ENCODE data around the gene F2RL1.
A peak's percentile ranks its signal among the peaks of the same experiment; 100 is the strongest.

F2RL1 gene

GRCh38 chr5:76789991-76790581, 28.7 kb upstream of the F2RL1 start:
- DNase-seq (ENCODE audit: low spot score) = no peak
- Histone ChIP-seq H2BK5ac (ENCODE audit: low read length) (no peak overlapping the region), H4K91ac (ENCODE audit: low read depth, low read length, poor library complexity) (no peak overlapping the region), H2BK12ac (ENCODE audit: low read length) (no peak overlapping the region), H3K27ac (replicated peaks; ENCODE audit: low read length) (no peak overlapping the region), H3K4me3 (ENCODE audit: low read length in 2 of 2) (no peak overlapping the region), H3K27me3 (ENCODE audit: control insufficient read depth in 3 of 3, insufficient read depth in 3 of 3, low read depth in 1 of 3, low read length in 3 of 3) (no peaks in the 10 kb centered on the region), H3K79me1 (ENCODE audit: low read depth, low read length) (peaks cover 2% of the 10 kb centered on the region), H4K8ac (ENCODE audit: low read depth, low read length) (no peak overlapping the region), H3K18ac (ENCODE audit: low read length) (peak overlapping the region; percentile 32), H3K9me3 (replicated peaks in 1 of 2; ENCODE audit: control insufficient read depth in 2 of 2, insufficient read depth in 1 of 2, low read depth in 1 of 2, low read length in 2 of 2) (peaks cover 0 to 6% of the 10 kb centered on the region in 2 donors), H2BK120ac (ENCODE audit: low read depth, low read length) (no peak overlapping the region), H3K4ac (ENCODE audit: low read length) (no peak overlapping the region), H3K4me1 (ENCODE audit: control insufficient read depth in 2 of 2, insufficient read depth in 1 of 2, low read depth in 1 of 2, low read length in 2 of 2) (peaks cover 4 to 7% of the 10 kb centered on the region in 2 donors), H3K14ac (ENCODE audit: low read length) (no peak overlapping the region), H2BK15ac (ENCODE audit: low read length) (no peak overlapping the region), H3K23ac (ENCODE audit: low read depth, low read length, poor library complexity) (no peak overlapping the region), H2AFZ (ENCODE audit: low read length) (peak overlapping the region; percentile 79), H3K4me2 (ENCODE audit: insufficient read depth, low read length, poor library complexity, severe bottlenecking) (no peak overlapping the region), H3K36me3 (replicated peaks in 1 of 2; ENCODE audit: control insufficient read depth in 2 of 2, insufficient read depth in 2 of 2, low read length in 2 of 2) (no peaks in the 10 kb centered on the region), H3K9ac (ENCODE audit: low read depth, low read length, poor library complexity) (no peak overlapping the region), H2AK5ac (ENCODE audit: low read depth, low read length) (no peak overlapping the region)
- WGBS, 2 donors (ENCODE audit: extremely low coverage in 2 of 2, insufficient read length in 2 of 2, insufficient replicate concordance in 1 of 2) = no CpG with 5 or more reads among the region's 8 CpGs

- H2AFZ ChIP-seq (ENCODE audit: low read length) = peak overlapping the region; percentile 79
- no peak overlapping the region for H2BK15ac ChIP-seq (ENCODE audit: low read length)
- no peak overlapping the region for H2BK12ac ChIP-seq (ENCODE audit: low read length)
- H3K27me3 ChIP-seq (ENCODE audit: control insufficient read depth in 3 of 3, insufficient read depth in 3 of 3, low read depth in 1 of 3, low read length in 3 of 3) = no peaks in the 10 kb centered on the region
- H2BK120ac ChIP-seq (ENCODE audit: low read depth, low read length) = no peak overlapping the region
- no peak overlapping the region for H3K4me2 ChIP-seq (ENCODE audit: insufficient read depth, low read length, poor library complexity, severe bottlenecking)
- peak overlapping the region; percentile 29 for H3K27ac ChIP-seq (replicated peaks; ENCODE audit: low read length)
- H3K36me3 ChIP-seq (replicated peaks in 1 of 2; ENCODE audit: control insufficient read depth in 2 of 2, insufficient read depth in 2 of 2, low read length in 2 of 2) = no peaks in the 10 kb centered on the region
- no peak overlapping the region for H3K23ac ChIP-seq (ENCODE audit: low read depth, low read length, poor library complexity)
- no peak overlapping the region for H4K8ac ChIP-seq (ENCODE audit: low read depth, low read length)
- H3K9ac ChIP-seq (ENCODE audit: low read depth, low read length, poor library complexity) = no peak overlapping the region
- peaks cover 2% of the 10 kb centered on the region for H3K79me1 ChIP-seq (ENCODE audit: low read depth, low read length)
- no peak overlapping the region for H3K4me3 ChIP-seq (ENCODE audit: low read length in 2 of 2)
- H2BK5ac ChIP-seq (ENCODE audit: low read length) = no peak overlapping the region
- no peak overlapping the region for H4K91ac ChIP-seq (ENCODE audit: low read depth, low read length, poor library complexity)
- WGBS, 2 donors (ENCODE audit: extremely low coverage in 2 of 2, insufficient read length in 2 of 2, insufficient replicate concordance in 1 of 2) = no CpG with 5 or more reads among the region's 3 CpGs
- peaks cover 0 to 6% of the 10 kb centered on the region in 2 donors for H3K9me3 ChIP-seq (replicated peaks in 1 of 2; ENCODE audit: control insufficient read depth in 2 of 2, insufficient read depth in 1 of 2, low read depth in 1 of 2, low read length in 2 of 2)
- H3K4me1 ChIP-seq (ENCODE audit: control insufficient read depth in 2 of 2, insufficient read depth in 1 of 2, low read depth in 1 of 2, low read length in 2 of 2) = peaks cover 4 to 7% of the 10 kb centered on the region in 2 donors
- no peak overlapping the region for H3K4ac ChIP-seq (ENCODE audit: low read length)
- H3K14ac ChIP-seq (ENCODE audit: low read length) = no peak overlapping the region
- H2AK5ac ChIP-seq (ENCODE audit: low read depth, low read length) = no peak overlapping the region
- no peak overlapping the region for H3K18ac ChIP-seq (ENCODE audit: low read length)
- no peak for DNase-seq (ENCODE audit: low spot score)
These were observed 28.1 kb upstream of the F2RL1 start for GRCh38 chr5:76790632-76791290.

- Histone ChIP-seq H3K4me1 (ENCODE audit: control insufficient read depth in 2 of 2, insufficient read depth in 1 of 2, low read depth in 1 of 2, low read length in 2 of 2) (peaks cover 4 to 7% of the 10 kb centered on the region in 2 donors), H3K23ac (ENCODE audit: low read depth, low read length, poor library complexity) (no peak overlapping the region), H3K36me3 (replicated peaks in 1 of 2; ENCODE audit: control insufficient read depth in 2 of 2, insufficient read depth in 2 of 2, low read length in 2 of 2) (no peaks in the 10 kb centered on the region), H3K9me3 (replicated peaks in 1 of 2; ENCODE audit: control insufficient read depth in 2 of 2, insufficient read depth in 1 of 2, low read depth in 1 of 2, low read length in 2 of 2) (peaks cover 0 to 6% of the 10 kb centered on the region in 2 donors), H3K4me2 (ENCODE audit: insufficient read depth, low read length, poor library complexity, severe bottlenecking) (no peak overlapping the region), H2BK12ac (ENCODE audit: low read length) (no peak overlapping the region), H3K27ac (replicated peaks; ENCODE audit: low read length) (no peak overlapping the region), H2BK5ac (ENCODE audit: low read length) (no peak overlapping the region), H3K9ac (ENCODE audit: low read depth, low read length, poor library complexity) (no peak overlapping the region), H3K27me3 (ENCODE audit: control insufficient read depth in 3 of 3, insufficient read depth in 3 of 3, low read depth in 1 of 3, low read length in 3 of 3) (no peaks in the 10 kb centered on the region), H3K18ac (ENCODE audit: low read length) (no peak overlapping the region), H2AK5ac (ENCODE audit: low read depth, low read length) (no peak overlapping the region), H3K4ac (ENCODE audit: low read length) (no peak overlapping the region), H3K79me1 (ENCODE audit: low read depth, low read length) (peaks cover 2% of the 10 kb centered on the region), H4K91ac (ENCODE audit: low read depth, low read length, poor library complexity) (no peak overlapping the region), H2BK15ac (ENCODE audit: low read length) (no peak overlapping the region), H4K8ac (ENCODE audit: low read depth, low read length) (no peak overlapping the region), H2BK120ac (ENCODE audit: low read depth, low read length) (no peak overlapping the region), H2AFZ (ENCODE audit: low read length) (peak overlapping the region; percentile 79), H3K14ac (ENCODE audit: low read length) (no peak overlapping the region), H3K4me3 (ENCODE audit: low read length in 2 of 2) (no peak overlapping the region)
- no CpG with 5 or more reads among the region's 1 CpG for whole genome bisulfite sequencing, 2 donors (ENCODE audit: extremely low coverage in 2 of 2, insufficient read length in 2 of 2, insufficient replicate concordance in 1 of 2)
- DNase-seq (ENCODE audit: low spot score) = no peak
These were observed 27.4 kb upstream of the F2RL1 start for GRCh38 chr5:76791461-76791860.

GRCh38 chr5:76794871-76795270, 24.0 kb upstream of the F2RL1 start:
- DNase-seq (ENCODE audit: low spot score) = no peak
- Histone ChIP-seq H3K23ac (ENCODE audit: low read depth, low read length, poor library complexity) (no peak overlapping the region), H2BK15ac (ENCODE audit: low read length) (no peak overlapping the region), H2AFZ (ENCODE audit: low read length) (no peak overlapping the region), H3K4me1 (ENCODE audit: control insufficient read depth in 2 of 2, insufficient read depth in 1 of 2, low read depth in 1 of 2, low read length in 2 of 2) (peaks cover 4 to 7% of the 10 kb centered on the region in 2 donors), H3K4ac (ENCODE audit: low read length) (no peak overlapping the region), H3K4me3 (ENCODE audit: low read length in 2 of 2) (no peak overlapping the region), H2BK5ac (ENCODE audit: low read length) (no peak overlapping the region), H2BK120ac (ENCODE audit: low read depth, low read length) (no peak overlapping the region), H4K91ac (ENCODE audit: low read depth, low read length, poor library complexity) (no peak overlapping the region), H3K27ac (replicated peaks; ENCODE audit: low read length) (no peak overlapping the region), H2BK12ac (ENCODE audit: low read length) (no peak overlapping the region), H3K9me3 (replicated peaks in 1 of 2; ENCODE audit: control insufficient read depth in 2 of 2, insufficient read depth in 1 of 2, low read depth in 1 of 2, low read length in 2 of 2) (peaks cover 0 to 1% of the 10 kb centered on the region in 2 donors), H3K79me1 (ENCODE audit: low read depth, low read length) (no peaks in the 10 kb centered on the region), H4K8ac (ENCODE audit: low read depth, low read length) (no peak overlapping the region), H3K9ac (ENCODE audit: low read depth, low read length, poor library complexity) (no peak overlapping the region), H3K27me3 (ENCODE audit: control insufficient read depth in 3 of 3, insufficient read depth in 3 of 3, low read depth in 1 of 3, low read length in 3 of 3) (no peaks in the 10 kb centered on the region), H2AK5ac (ENCODE audit: low read depth, low read length) (no peak overlapping the region), H3K36me3 (replicated peaks in 1 of 2; ENCODE audit: control insufficient read depth in 2 of 2, insufficient read depth in 2 of 2, low read length in 2 of 2) (no peaks in the 10 kb centered on the region), H3K4me2 (ENCODE audit: insufficient read depth, low read length, poor library complexity, severe bottlenecking) (no peak overlapping the region), H3K18ac (ENCODE audit: low read length) (no peak overlapping the region), H3K14ac (ENCODE audit: low read length) (no peak overlapping the region)
- WGBS, 2 donors (ENCODE audit: extremely low coverage in 2 of 2, insufficient read length in 2 of 2, insufficient replicate concordance in 1 of 2) = no CpG with 5 or more reads among the region's 4 CpGs
